ENCODE results near the gene PRMT3. TPM values are rescaled to one million over a fixed set of nuclear protein-coding genes. Genes with fewer than 3 reads are reported as not detected.
"Not testable (repeated sequence)": the region's sequence is repeated elsewhere in the genome, so short reads cannot be mapped to it uniquely, and the experiment has no call there.

PRMT3 gene
- total RNA-seq, 1 experiment from 2014 or later = 33.1 TPM

- DNase-seq (ENCODE audit: low spot score) = no peak
These were observed 69.7 kb downstream of the PRMT3 start for GRCh38 chr11:20457001-20457799.

DNA sequence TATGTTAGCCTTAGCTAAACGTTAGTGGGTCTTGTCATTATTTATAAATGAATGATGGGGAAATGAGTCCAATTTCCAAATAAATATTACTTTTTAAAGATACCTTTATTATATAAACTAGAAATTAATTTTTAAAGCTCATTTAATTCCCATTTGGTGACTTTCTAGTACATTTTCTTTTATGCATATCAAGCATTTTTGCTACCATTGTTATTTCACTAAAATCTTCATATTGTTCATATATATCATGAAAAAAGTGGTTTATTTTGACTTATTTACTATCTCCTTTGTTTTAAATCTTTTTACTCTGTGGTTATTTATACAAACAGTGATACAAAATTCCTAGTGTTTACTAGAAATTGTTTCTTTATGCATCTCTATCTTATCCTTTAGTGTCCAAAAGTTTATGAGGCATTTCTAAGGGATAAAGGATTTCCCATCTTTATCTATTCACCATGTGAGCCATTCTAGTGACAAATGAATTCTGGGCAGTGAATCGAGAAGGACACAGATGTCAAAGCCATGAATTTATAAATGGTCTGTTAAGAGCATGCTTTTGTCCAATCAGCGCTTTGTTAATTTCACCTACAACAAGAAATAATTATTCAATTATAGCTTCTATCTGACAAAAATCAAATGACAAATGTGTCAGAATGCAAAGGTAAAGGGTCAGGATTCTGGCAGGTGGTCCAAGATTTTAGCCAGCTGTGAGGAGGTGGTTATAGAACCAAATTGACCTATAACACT is 70.6 kb downstream of the PRMT3 start:
- no peak for DNase-seq (ENCODE audit: low spot score)

- no peak for DNase-seq (ENCODE audit: low spot score)
These were observed 71.6 kb downstream of the PRMT3 start for GRCh38 chr11:20458905-20459632.

GRCh38 chr11:20459865-20460264 is 72.3 kb downstream of the PRMT3 start:
- no peak for DNase-seq (ENCODE audit: low spot score)

DNA sequence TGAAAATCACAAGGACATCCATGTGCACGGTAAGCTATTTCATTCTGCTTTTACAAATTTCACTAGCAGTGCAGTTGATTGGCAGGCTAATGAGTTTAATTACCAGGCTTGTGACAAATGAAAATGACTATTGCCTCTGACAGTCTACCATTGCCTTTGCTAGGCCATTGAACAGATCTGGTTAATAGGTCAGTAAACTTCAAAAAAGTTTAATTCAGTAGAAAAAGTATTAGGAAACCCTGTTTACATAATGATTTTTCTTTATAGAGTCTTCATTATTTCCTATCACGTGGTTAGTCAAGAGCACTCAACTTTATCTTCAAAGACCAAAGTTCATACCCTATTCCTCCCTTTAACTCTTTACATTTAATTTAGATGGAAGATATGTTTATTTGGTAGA is 77.0 kb downstream of the PRMT3 start:
- DNase-seq (ENCODE audit: low spot score) = no peak

GRCh38 chr11:20467487-20468185 is 80.1 kb downstream of the PRMT3 start:
- DNase-seq (ENCODE audit: low spot score) = no peak

- DNase-seq (ENCODE audit: low spot score) = no peak
These were observed 82.8 kb downstream of the PRMT3 start for GRCh38 chr11:20470348-20470747.

DNA sequence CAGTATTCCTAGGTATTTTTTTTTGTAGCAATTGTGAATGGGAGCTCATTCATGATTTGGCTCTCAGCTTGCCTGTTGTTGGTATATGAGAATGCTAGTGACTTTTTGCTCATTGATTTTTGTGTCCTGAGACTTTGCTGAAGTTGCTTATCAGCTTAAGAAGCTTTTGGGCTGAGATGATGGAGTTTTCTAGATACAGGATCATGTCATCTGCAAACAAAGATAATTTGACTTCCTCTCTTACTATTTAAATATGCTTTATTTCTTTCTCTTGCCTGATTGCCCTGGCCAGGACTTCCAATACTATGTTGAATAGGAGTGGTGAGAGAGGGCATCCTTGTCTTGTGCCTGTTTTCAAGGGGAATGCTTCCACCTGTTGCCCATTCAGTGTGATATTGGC is 84.4 kb downstream of the PRMT3 start:
- DNase-seq (ENCODE audit: low spot score) = not testable (repeated sequence)

DNA sequence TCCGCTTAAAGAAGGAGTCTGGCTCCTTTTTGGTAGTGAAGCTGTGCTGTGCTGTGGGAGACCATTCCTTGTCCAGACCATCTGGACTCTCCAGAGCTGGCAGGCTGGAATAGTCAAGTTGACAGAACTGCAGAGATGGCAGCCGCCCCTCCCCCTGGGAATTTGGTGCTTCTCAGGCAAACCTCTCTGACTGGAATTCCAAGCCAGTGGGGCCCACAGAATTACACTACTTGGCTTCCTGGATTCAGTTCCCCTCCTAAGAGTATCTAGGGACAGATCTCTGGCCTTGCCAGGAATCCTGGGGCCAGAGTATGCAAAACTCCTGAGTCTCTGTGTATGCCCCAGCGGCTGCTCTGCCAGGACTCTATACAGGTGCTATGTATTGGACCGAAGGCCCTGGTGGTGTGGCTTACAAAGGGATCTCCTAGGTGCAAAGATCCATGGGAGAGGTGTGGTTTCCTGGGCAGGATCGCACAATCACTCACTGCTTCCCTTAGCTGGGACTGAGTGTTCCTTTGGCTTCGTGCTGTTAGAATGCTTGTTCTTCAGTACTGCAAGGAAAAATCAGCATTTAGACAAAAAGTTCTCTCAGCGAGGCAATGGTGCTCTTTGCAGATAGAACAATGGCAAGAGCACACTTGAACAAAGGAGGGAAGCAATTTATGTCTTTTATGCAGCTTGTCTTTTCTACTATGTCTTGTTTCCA is 86.8 kb downstream of the PRMT3 start:
- DNase-seq (ENCODE audit: low spot score) = no peak

- no peak for DNase-seq (ENCODE audit: low spot score)
These were observed 87.5 kb downstream of the PRMT3 start for GRCh38 chr11:20474882-20475517.

DNA sequence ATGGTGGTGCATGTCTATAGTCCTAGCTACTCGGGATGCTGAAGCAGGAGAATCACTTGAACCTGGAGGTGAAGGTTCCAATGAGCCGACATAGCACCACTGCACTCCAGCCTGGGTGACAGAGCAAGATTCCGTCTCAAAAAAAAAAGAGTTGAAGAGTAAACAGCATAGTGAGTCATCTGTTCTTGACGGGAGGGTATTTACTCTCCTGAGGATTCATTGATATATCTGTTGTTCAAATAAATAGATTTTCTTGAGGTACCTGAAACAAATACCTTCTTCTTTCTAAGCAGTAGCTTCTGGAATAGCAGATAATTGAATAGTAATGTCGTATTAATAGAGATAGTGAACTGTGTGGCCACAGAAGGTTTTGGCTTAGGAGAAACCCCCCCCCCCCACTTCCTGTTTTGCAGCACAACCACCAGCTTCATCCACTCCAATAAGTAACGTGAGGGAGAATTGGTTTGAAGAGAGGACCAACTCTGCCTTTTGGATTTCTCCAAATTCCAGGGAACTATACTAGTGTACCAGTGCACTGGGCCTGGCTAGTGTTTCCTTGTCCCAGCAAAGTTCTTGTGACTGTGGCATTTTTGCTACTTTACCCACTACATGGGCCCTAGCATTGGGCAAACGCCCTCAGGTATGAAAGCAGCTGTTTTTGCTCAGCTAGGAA is 90.0 kb downstream of the PRMT3 start:
- DNase-seq (ENCODE audit: low spot score) = no peak

GRCh38 chr11:20479513-20479912 is 92.0 kb downstream of the PRMT3 start:
- no peak for DNase-seq (ENCODE audit: low spot score)

GRCh38 chr11:20483931-20484330 is 96.4 kb downstream of the PRMT3 start:
- DNase-seq (ENCODE audit: low spot score) = no peak

DNA sequence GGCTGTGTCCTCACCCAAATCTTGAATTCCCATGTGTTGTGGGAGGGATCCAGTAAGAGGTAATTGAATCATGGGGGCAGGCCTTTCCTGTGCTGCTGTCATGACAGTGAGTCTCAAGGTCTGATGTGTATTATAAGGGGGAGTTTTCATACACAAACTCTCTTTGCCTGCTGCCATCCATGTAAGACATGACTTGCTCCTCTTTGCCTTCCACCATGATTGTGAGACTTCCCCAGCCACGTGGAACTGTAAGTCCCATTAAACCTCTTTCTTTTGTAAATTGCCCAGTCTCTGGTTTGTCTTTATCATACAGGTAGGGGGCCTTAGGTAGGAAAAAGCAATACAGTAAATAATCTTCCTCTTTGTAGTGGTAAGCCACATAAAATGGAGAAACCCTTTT is 96.9 kb downstream of the PRMT3 start:
- DNase-seq (ENCODE audit: low spot score) = not testable (repeated sequence)

DNA sequence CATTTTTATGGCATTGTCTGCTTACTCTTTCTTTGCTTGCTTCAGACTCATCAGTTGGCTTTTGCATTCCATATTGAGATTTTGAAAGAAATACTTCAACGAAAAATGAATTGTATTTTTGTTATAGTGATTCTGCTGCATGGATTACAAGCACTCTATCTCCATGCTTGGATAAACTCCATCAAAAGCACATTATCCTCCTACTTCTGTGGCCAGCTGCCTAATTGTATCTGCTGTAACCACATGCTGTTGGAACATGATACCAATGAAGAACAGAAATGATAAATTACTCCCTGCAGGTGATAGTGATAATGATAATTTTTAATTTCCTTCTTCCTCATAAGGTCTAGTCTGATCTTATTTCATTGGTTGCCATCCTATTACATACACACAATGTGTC is 100.8 kb downstream of the PRMT3 start:
- no peak for DNase-seq (ENCODE audit: low spot score)

- DNase-seq (ENCODE audit: low spot score) = no peak
These were observed 102.4 kb downstream of the PRMT3 start for GRCh38 chr11:20489948-20490347.

- no peak for DNase-seq (ENCODE audit: low spot score)
These were observed 105.8 kb downstream of the PRMT3 start for GRCh38 chr11:20493340-20493739.

DNA sequence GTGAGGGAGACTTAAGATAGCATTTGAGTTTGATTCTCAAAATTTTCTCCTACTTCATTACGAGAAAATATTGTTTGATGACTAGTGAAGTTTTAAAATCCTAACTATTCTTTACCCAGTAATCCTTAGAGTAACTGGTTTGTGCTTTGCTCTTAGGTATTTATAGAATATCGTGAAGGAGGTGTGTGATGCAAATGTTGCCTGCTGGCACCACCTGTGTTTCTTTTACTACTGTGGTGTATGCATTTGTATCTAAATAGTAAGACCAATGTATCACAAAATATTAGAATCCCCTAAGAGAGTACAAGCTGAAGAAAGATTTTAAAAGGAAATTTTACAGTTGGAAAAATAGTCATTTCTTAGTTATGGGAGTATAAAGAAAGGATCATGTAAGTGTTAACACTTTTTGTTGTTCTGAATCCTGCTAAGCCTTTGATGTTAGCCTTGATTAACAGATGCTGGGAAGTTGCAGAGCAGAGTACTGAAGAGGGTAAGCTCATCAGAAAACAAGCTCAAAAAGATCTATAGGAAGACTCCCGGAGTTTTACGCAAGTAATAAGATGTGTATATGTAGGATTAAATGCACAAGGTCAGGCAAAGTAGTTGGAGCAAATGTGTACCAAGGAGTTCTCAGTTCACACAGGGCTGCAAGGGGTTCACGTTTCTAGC is 109.7 kb downstream of the PRMT3 start:
- no peak for DNase-seq (ENCODE audit: low spot score)

DNA sequence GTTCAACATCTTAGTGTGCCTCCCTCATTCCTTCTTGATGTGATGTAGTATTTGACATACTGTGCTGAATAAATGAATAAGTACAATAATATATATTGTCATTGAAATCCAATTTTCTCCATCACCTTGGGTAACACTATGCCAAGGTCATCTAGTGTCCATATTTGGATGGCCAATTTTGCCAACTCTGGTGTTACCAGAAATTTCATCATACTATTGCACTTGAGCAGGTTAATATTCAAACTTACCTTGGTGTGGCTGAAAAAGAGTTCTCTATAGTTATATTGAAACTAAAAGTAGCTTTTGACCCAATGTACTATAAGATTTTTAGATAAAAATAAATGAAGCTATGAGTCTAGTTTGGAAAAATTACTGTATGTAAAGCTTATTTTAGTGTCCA is 113.7 kb downstream of the PRMT3 start:
- DNase-seq (ENCODE audit: low spot score) = no peak

Measured in HT-29 (cell line).